Activated T-helper 17 cell treated with anti-CD3 and anti-CD28 coated beads, Interleukin-2, amount 50 U/mL, for 72 hours (primary cell): ENCODE results near the gene C6orf141. TPM values are rescaled to one million over a fixed set of nuclear protein-coding genes. Genes with fewer than 3 reads are reported as not detected.

Source experiments
- ATAC-seq: fragments of 150-1000 bp; cut with Tn5 transposase; replicated peaks from 2 replicates; pipeline ENCODE4 v1.10.0; 2021; ENCODE audit warnings: mild to moderate bottlenecking, moderate library complexity
- H3K27ac Mint-ChIP-seq: one replicate; pipeline ENCODE4 v1.8.0; 2022; ENCODE audit warnings: mixed read lengths
- H3K27me3 Mint-ChIP-seq: one replicate; pipeline ENCODE4 v1.8.0; 2022; ENCODE audit warnings: mixed read lengths
- H3K36me3 Mint-ChIP-seq: one replicate; pipeline ENCODE4 v1.8.0; 2022; ENCODE audit warnings: low read depth, mild to moderate bottlenecking, mixed read lengths
- H3K4me1 Mint-ChIP-seq: one replicate; pipeline ENCODE4 v1.8.0; 2022; ENCODE audit warnings: mixed read lengths
- H3K4me3 Mint-ChIP-seq: one replicate; pipeline ENCODE4 v1.8.0; 2022; ENCODE audit warnings: mild to moderate bottlenecking, mixed read lengths
- H3K9me3 Mint-ChIP-seq: one replicate; pipeline ENCODE4 v1.8.0; 2022; ENCODE audit warnings: mixed read lengths
- total RNA-seq, 2 donors: library from RNA; stranded (reverse); gene quantifications; one replicate each; pipeline ENCODE4 v1.2.3, GENCODE V29; 2022

The C6orf141 gene
- total RNA-seq, 2 donors from 2014 or later = not detected

DNA sequence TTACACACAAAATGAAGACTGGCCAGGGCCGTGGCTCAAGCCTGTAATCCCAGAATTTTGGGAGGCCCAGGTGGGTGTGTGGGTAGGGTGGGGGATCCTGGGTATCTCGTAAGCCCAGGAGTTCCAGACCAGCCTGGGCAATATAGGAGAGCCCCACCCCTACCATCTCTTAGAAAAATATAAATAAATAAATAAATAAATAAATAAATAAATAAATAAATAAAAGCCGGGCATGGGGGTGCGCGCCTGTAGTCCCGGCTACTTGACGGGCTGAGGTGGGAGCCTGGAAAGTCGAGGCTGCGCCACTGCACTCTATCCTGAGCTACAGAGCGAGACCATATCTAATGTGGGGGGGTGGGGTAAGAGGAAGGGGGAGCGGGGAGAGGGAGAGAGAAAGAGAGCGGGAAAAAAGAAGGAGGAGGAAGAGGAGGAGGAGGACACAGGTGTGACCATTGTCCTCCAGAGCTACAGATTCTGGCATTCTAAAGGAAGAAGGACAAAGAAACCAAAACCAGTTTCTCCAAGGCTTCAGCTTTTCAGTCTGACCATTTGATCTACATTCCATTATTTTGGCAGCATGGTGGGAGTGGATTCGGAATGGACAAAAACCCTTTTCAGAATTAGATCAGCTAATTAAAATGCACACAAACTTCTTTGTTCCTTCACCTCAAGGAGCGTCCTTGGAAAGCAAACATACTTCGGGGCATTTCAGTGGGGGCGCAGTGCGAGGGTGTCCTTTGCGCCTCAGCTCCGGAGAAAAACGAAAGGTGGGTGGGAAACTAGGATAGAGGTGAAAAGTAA is 577 bp upstream of the C6orf141 start:
- Mint-ChIP-seq H3K27ac (no peak overlapping the region), H3K27me3 (peaks cover 26% of the 10 kb centered on the region), H3K36me3 (no peaks in the 10 kb centered on the region), H3K4me3 (peak overlapping the region; percentile 86), H3K9me3 (no peaks in the 10 kb centered on the region), H3K4me1 (peaks cover 11% of the 10 kb centered on the region)
- ATAC-seq = no peak

DNA sequence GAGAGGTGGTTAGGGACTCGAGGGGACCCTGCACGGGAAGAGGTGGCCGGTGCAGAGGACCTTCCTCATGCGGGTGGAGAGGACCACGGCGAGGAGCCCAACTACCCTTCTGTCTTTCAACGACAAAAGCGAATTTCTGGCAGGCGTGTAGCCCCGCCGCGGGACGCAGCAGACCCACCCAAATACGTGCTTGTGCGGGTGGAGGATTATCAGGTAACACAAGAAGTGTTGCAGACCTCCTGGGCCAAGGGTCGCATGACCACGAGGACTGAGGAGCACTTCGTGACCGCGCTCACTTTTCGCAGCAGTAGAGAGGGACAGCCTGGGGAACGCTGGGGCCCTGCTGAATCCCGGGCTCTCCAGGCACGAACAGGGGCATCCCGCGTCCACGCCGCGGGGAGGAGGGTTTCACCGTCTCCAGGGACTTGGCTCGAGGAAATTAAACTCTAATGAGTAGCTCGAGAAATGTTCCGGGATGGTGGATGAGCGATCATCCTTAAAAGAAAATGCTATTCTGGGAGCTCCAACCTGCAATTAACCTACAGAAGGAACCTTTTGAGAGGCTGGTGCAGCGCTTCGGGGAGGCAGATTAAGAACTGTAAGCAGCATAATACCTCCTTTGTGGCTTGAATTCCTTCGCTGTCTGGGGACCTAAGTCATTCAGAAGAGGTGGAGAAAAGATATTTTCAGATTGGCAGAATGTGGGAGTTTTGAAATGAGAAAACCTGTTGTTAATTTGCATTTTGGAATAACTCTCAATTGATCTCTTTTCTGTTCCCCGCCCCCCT is 804 bp downstream of the C6orf141 start:
- Mint-ChIP-seq H3K9me3 (no peaks in the 10 kb centered on the region), H3K4me3 (peak overlapping the region; percentile 86), H3K4me1 (peaks cover 11% of the 10 kb centered on the region), H3K36me3 (no peaks in the 10 kb centered on the region), H3K27me3 (peaks cover 26% of the 10 kb centered on the region), H3K27ac (no peak overlapping the region)
- ATAC-seq = peak; percentile 67

DNA sequence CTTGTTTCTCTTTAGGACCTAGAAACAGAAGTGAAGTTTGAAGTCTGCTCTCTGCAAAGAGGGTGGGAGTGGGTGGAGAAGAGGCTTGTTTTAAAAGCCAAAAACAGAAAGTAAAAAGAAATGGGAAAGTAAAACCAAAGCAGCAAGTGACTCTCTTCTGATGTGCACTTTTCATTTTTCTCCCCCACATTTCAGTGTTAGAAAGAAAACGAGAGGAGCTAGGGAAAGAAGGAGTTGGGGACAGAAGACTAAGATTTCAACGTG is 1.3 kb downstream of the C6orf141 start:
- peak overlapping the region; percentile 86 for H3K4me3 Mint-ChIP-seq
- ATAC-seq = peak; percentile 64
- no peaks in the 10 kb centered on the region for H3K9me3 Mint-ChIP-seq
- H3K27me3 Mint-ChIP-seq = peaks cover 26% of the 10 kb centered on the region
- H3K36me3 Mint-ChIP-seq = no peaks in the 10 kb centered on the region
- no peak overlapping the region for H3K27ac Mint-ChIP-seq
- H3K4me1 Mint-ChIP-seq = peaks cover 11% of the 10 kb centered on the region

DNA sequence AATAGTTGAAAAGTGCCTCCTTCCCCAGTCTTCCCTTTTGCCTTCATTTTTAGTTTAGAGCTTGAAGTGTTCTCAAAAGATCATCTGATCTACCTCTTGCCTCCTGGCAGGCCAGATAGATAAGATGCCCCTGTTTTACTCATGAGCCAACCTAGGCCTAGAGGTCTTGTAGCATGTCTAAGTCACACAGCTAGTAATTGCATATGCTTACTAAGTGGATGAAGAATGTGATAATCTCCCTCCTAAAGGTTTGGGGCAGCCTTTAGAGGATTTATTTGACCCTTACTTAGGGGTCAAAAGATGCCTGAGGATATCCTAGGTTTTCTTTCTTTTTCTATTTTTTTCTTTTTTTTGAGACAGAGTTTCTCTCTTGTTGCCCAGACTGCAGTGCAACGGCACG is 2.1 kb downstream of the C6orf141 start:
- H3K27me3 Mint-ChIP-seq = peaks cover 26% of the 10 kb centered on the region
- no peak overlapping the region for H3K27ac Mint-ChIP-seq
- H3K9me3 Mint-ChIP-seq = no peaks in the 10 kb centered on the region
- no peaks in the 10 kb centered on the region for H3K36me3 Mint-ChIP-seq
- peak overlapping the region; percentile 86 for H3K4me3 Mint-ChIP-seq
- no peak for ATAC-seq
- peaks cover 11% of the 10 kb centered on the region for H3K4me1 Mint-ChIP-seq

DNA sequence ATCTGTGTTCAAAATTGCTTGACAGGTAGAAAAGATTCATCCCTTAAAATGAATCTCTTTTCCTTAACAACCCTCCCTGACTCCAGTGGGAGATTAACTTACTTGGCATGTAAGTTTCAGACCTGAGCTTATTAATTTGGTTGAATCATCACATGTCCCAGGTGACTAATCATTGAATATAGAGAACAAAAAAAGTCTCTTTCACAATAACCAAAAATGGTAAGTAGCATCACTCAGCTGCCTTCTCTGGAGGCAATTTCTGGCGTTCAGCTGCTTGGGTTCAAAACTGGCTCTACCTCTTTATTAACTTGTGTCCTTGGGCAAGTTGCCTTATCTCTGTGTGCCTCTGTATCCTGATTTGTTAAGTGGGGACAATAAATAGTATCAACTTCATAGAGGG is 2.9 kb downstream of the C6orf141 start:
- Mint-ChIP-seq H3K9me3 (no peaks in the 10 kb centered on the region), H3K36me3 (no peaks in the 10 kb centered on the region), H3K27ac (no peak overlapping the region), H3K4me3 (no peak overlapping the region), H3K4me1 (peaks cover 11% of the 10 kb centered on the region), H3K27me3 (peaks cover 26% of the 10 kb centered on the region)
- no peak for ATAC-seq

DNA sequence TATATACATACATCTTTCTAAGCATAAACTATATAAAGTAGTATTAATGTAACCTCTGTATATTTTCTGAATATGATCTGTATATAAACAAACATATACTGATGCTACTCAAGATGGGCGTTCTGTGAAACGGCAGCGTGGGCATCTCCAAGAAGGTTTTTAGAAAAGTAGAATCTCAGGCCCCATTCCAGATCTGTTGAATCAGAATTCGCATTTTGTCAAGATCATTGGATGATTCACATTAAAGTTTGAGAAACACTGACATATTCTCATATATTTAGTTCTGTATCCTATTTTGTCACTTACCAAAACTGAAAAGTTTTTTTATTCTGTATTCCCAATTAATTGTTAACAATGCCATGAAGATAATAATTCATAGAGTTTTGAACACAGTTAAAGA is 5.5 kb downstream of the C6orf141 start:
- Mint-ChIP-seq H3K27ac (no peak overlapping the region), H3K4me1 (peaks cover 6% of the 10 kb centered on the region), H3K36me3 (no peaks in the 10 kb centered on the region), H3K9me3 (no peaks in the 10 kb centered on the region), H3K27me3 (peaks cover 11% of the 10 kb centered on the region), H3K4me3 (no peak overlapping the region)
- no peak for ATAC-seq

DNA sequence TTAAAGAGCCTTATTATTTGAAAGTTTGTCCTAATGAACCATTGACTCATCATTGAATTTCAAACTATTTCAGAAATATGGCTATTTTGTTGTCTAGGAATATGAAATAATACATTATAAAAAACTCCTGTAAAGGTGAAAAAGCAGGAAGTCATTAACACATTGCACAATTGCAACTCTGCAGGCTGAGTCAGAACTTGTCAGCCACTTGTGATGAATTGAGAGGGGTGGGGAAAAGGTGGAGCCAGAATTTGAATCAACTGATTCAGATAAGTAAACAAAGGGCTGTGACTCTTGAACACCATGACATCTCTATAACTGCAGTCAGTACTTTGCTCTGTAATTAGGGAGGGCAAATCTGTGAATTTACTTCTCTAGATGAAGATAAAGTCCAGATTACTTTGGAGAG is 6.0 kb downstream of the C6orf141 start:
- Mint-ChIP-seq H3K4me1 (peaks cover 6% of the 10 kb centered on the region), H3K27me3 (peaks cover 11% of the 10 kb centered on the region), H3K4me3 (no peak overlapping the region), H3K36me3 (no peaks in the 10 kb centered on the region), H3K9me3 (no peaks in the 10 kb centered on the region), H3K27ac (no peak overlapping the region)
- peak; percentile 71 for ATAC-seq

DNA sequence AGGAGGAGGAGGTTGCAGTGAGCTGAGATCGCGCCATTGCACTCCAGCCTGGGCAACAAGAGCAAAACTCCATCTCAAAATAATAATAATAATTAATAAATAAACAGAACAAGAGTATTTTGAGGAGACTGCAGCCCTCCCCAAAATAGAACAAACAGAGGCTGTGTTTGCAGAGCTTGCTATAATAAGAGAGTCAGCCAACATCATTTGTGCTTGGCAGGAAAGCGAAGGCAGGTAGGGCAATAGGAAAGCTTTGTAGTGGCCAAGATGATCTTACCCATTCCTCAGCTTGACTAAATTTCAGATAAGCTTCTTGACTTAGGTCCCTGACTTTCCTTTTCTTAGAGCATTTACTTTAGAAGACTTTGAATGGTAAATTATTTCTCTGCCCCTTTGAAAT is 6.7 kb downstream of the C6orf141 start:
- Mint-ChIP-seq H3K27me3 (peaks cover 7% of the 10 kb centered on the region), H3K27ac (no peak overlapping the region), H3K4me1 (no peaks in the 10 kb centered on the region), H3K4me3 (no peak overlapping the region), H3K36me3 (no peaks in the 10 kb centered on the region), H3K9me3 (no peaks in the 10 kb centered on the region)
- ATAC-seq = no peak

DNA sequence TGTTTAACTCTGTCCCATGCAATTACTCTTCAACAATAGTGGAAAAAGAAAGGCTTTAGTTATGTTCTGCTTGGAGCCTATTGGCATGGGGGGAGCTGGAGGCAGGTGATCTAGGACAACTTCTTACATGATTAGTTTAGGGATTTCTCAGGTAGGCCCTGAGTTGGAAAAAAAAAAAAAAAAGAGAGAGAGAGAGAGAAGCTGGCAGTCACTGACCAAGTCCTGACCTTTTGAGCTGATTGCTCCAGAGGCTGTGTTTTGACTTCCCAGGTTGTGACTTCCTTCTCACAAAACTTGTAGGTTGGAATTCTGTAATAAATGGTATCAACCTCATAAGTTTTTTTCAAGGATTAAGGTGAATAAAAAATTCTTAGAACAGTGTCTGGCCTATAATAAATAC is 7.8 kb downstream of the C6orf141 start:
- Mint-ChIP-seq H3K4me3 (no peak overlapping the region), H3K27me3 (peaks cover 4% of the 10 kb centered on the region), H3K4me1 (no peaks in the 10 kb centered on the region), H3K36me3 (no peaks in the 10 kb centered on the region), H3K27ac (no peak overlapping the region), H3K9me3 (no peaks in the 10 kb centered on the region)
- no peak for ATAC-seq

DNA sequence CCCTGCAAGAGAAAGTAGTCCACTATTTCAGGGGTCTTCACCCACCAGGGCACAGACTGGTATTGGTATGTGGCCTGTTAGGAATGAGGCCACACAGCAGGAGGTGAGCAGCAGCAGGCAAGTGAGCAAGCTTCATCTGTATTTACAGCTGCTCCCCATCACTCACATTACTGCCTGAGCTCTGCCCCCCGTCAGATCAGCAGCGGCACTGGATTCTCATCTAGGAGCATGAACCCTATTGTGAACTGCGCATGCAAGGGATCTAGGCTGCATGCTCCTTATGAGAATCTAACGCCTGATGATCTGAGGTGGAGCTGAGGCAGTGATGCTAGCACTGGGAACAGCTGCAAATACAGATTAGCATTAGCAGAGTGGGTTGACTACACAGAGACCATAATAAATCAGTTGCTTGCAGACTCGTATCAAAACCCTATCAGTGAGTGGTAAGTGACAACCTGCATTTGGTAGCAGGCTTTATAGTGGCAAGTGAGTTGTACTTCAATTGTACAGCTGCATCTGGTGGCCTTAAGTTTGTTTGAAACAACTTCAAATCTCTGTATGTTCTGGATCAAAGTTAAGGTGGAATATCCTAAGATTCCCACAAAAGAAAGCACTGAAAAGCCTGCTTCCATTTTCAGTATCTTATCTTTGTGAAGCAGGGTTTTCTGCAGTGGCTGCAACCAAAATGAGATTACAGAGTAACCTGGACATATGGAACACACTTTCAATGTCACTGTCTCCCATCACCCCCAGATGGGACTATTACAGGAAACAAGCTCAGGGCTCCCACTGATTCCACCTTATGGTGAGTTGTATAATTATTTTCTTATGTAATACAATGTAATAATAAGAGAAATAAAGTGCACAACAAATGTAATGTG is 12.8 kb downstream of the C6orf141 start:
- no peak for ATAC-seq
- Mint-ChIP-seq H3K4me1 (no peaks in the 10 kb centered on the region), H3K27me3 (peaks cover 4% of the 10 kb centered on the region), H3K4me3 (no peak overlapping the region), H3K9me3 (no peaks in the 10 kb centered on the region), H3K27ac (no peak overlapping the region), H3K36me3 (no peaks in the 10 kb centered on the region)

DNA sequence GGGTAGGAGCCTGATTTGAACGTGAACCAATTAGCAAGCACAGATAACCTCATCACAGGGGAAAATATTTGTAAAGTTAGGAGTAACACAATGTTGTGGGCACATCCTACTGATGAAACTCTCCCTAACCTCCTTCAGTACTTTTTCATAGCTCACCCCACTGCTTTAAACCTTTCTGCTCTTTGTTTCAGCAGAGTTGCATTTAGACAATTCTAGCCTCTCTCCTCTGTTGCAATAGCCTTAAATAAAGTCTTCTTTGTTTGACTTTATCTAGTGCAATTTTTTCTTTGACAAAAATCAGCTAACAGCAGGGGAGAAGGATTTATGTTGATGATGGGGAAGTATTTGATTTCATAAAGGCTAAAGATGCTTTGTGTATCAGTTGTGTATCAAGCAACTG is 14.1 kb downstream of the C6orf141 start:
- H3K27me3 Mint-ChIP-seq = peaks cover 4% of the 10 kb centered on the region
- no peak for ATAC-seq
- H3K4me1 Mint-ChIP-seq = no peaks in the 10 kb centered on the region
- no peaks in the 10 kb centered on the region for H3K9me3 Mint-ChIP-seq
- H3K36me3 Mint-ChIP-seq = no peaks in the 10 kb centered on the region
- H3K4me3 Mint-ChIP-seq = no peak overlapping the region
- H3K27ac Mint-ChIP-seq = no peak overlapping the region

DNA sequence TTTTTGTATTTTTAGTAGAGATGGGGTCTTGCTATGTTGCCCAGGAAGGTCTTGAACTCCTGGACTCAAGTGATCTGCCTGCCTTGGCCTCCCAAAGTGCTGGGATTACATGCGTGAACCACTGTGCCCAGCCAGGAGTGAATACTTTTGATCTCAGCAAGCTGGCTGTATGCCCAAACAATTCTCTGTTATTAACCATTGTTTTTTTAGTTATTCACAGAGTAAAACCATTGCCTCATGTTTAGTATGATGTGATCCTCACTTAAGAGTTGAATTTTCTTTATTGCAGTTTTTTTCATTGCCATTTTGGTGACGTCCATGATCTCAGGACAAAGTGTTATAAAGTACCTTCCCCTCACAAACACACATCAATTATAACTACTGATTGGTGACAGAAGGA is 14.8 kb downstream of the C6orf141 start:
- H3K27ac Mint-ChIP-seq = no peak overlapping the region
- no peaks in the 10 kb centered on the region for H3K4me1 Mint-ChIP-seq
- H3K36me3 Mint-ChIP-seq = no peaks in the 10 kb centered on the region
- ATAC-seq = no peak
- no peaks in the 10 kb centered on the region for H3K9me3 Mint-ChIP-seq
- H3K4me3 Mint-ChIP-seq = no peak overlapping the region
- H3K27me3 Mint-ChIP-seq = peaks cover 7% of the 10 kb centered on the region

DNA sequence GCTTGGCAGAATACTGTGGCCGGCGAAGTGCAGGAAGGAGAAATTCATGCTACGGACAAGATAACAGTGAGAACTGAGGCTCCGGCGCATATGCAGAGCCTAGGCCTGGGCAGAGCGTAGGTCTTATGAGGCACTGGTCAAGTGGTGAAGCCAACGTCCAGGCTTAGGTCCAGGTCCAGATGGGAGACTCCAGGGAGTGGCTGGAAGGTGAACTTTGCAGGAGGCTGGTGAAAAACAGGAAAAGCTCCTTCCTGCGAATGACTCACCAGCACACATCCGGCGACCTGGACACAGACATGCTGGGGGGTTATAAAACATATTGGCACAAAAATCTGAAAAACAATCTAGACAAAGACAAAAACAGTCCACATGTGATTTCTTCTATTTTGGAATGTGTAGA is 15.4 kb downstream of the C6orf141 start:
- Mint-ChIP-seq H3K9me3 (no peaks in the 10 kb centered on the region), H3K4me3 (no peak overlapping the region), H3K36me3 (no peaks in the 10 kb centered on the region), H3K4me1 (no peaks in the 10 kb centered on the region), H3K27me3 (peaks cover 7% of the 10 kb centered on the region), H3K27ac (no peak overlapping the region)
- no peak for ATAC-seq

DNA sequence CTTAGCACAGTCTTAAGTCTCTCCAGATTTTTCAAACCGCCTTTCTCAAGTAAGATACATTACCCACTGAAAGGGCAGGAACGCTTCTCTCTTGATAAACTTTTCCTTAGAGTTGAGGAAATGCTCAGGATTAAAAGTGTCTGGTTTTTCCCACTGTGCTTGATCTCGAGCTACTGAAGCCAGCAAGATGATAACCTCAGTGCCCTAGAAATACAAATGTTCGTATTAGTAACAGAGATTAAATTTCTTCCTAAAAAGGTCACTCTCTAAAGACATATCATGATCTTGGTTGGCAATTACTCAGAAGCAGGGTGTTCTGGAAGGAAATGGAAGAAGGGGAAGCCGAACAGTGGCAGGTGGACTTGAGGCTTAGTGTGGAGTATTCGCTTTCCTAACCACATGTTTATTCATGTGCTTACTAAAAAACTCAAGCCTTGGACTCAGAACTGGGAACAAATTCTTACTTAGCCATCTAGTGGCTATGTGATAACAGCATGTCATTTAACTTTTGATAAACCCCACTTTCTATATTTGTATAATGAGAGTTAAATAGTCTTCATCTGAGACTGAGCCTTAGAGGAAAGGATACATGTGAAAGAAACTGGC is 20.1 kb downstream of the C6orf141 start:
- H3K4me1 Mint-ChIP-seq = no peaks in the 10 kb centered on the region
- no peak for ATAC-seq
- no peak overlapping the region for H3K27ac Mint-ChIP-seq
- peaks cover 4% of the 10 kb centered on the region for H3K27me3 Mint-ChIP-seq
- no peak overlapping the region for H3K4me3 Mint-ChIP-seq
- no peaks in the 10 kb centered on the region for H3K36me3 Mint-ChIP-seq
- no peaks in the 10 kb centered on the region for H3K9me3 Mint-ChIP-seq
